NOMO-1 (cell line): ENCODE results near the gene DDX1.

Source experiments
- DNase-seq, 2 experiments: peaks; one replicate each; lab custom pipeline; 2025; ENCODE audit not compliant: unreplicated experiment in 2 of 2; lab: John Stamatoyannopoulos, UW

Gene DDX1

GRCh38 chr2:15626967-15627366, 35.3 kb downstream of the DDX1 start:
- no peak for DNase-seq

GRCh38 chr2:15627817-15628684, 36.4 kb downstream of the DDX1 start:
- no peak for DNase-seq

GRCh38 chr2:15628899-15629855, 37.5 kb downstream of the DDX1 start:
- DNase-seq = no peak

- no peak for DNase-seq
These were observed 38.7 kb downstream of the DDX1 start for GRCh38 chr2:15630121-15630977.

- DNase-seq = no peak
These were observed 39.5 kb downstream of the DDX1 start for GRCh38 chr2:15630978-15631719.

GRCh38 chr2:15631883-15632282, 40.2 kb downstream of the DDX1 start:
- no peak for DNase-seq

- DNase-seq = no peak
These were observed 41.6 kb downstream of the DDX1 start for GRCh38 chr2:15633043-15633970.

GRCh38 chr2:15633971-15634346, 42.3 kb downstream of the DDX1 start:
- no peak for DNase-seq

- DNase-seq = no peak
These were observed 43.3 kb downstream of the DDX1 start for GRCh38 chr2:15634846-15635490.

- peak in 1 of 2 experiments; percentile 13 for DNase-seq
These were observed 45.5 kb downstream of the DDX1 start for GRCh38 chr2:15636972-15637785.

- no peak for DNase-seq
These were observed 47.1 kb downstream of the DDX1 start for GRCh38 chr2:15638720-15639119.

GRCh38 chr2:15639323-15640251, 47.9 kb downstream of the DDX1 start:
- no peak for DNase-seq

GRCh38 chr2:15640261-15640711, 48.6 kb downstream of the DDX1 start:
- peak in 1 of 2 experiments; percentile 2 for DNase-seq

GRCh38 chr2:15640784-15641183, 49.1 kb downstream of the DDX1 start:
- DNase-seq = no peak

GRCh38 chr2:15641530-15641982, 49.9 kb downstream of the DDX1 start:
- DNase-seq = no peak
